ENCODE measurements around the gene ADAMTS9. TPM values are rescaled to one million over a fixed set of nuclear protein-coding genes. Genes with fewer than 3 reads are reported as not detected.

The ADAMTS9 gene
- total and polyA plus RNA-seq, 12 donors, result 9.7 to 102 (median 18.6) TPM

DNA sequence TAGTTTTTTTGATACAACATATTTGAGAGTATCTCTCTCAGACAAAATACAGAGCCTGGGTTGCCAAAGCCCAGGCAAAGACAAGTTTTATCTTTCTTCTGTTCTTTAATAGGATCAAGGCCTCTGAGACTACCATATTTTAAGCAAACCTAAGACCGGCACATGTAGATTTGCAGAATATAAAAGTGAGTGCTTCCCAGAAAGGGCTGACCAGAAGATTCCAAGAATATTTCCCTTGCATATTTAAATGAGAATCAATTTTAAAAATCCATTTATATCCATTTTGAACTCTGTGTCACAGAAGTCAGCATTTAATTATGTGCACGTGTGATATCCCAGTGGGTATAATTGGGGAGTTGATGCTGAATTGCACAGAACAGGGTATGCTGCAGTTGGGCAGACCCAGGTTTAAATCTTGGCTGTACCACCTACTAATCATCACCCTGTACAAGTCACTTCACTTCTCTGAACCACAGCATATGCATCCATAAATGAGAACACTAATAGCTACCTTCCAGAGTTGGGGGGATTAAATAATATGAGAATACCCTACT is 191.9 kb downstream of the ADAMTS9 start:
- TF ChIP-seq, protein P1, sequence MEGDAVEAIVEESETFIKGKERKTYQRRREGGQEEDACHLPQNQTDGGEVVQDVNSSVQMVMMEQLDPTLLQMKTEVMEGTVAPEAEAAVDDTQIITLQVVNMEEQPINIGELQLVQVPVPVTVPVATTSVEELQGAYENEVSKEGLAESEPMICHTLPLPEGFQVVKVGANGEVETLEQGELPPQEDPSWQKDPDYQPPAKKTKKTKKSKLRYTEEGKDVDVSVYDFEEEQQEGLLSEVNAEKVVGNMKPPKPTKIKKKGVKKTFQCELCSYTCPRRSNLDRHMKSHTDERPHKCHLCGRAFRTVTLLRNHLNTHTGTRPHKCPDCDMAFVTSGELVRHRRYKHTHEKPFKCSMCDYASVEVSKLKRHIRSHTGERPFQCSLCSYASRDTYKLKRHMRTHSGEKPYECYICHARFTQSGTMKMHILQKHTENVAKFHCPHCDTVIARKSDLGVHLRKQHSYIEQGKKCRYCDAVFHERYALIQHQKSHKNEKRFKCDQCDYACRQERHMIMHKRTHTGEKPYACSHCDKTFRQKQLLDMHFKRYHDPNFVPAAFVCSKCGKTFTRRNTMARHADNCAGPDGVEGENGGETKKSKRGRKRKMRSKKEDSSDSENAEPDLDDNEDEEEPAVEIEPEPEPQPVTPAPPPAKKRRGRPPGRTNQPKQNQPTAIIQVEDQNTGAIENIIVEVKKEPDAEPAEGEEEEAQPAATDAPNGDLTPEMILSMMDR (IDR thresholded peaks at IDR 0.05), result no peak
- H3K27ac ChIP-seq, result no peak overlapping the region
- H3K4me3 ChIP-seq, result no peak overlapping the region
- no peak for ATAC-seq
- no peaks in the 10 kb centered on the region for H3K36me3 ChIP-seq
- no peaks in the 10 kb centered on the region for H3K4me1 ChIP-seq
- intact Hi-C loops (cut with DNase I), result no loop called here
- H3K9me3 ChIP-seq, result no peaks in the 10 kb centered on the region
- 95 to 98% methylated on average over 2 of the region's 2 CpGs for WGBS, 2 donors
- H3K27me3 ChIP-seq, result peaks cover 0 to 40% (median 9%) of the 10 kb centered on the region in 7 donors
- no peak for DNase-seq

DNA sequence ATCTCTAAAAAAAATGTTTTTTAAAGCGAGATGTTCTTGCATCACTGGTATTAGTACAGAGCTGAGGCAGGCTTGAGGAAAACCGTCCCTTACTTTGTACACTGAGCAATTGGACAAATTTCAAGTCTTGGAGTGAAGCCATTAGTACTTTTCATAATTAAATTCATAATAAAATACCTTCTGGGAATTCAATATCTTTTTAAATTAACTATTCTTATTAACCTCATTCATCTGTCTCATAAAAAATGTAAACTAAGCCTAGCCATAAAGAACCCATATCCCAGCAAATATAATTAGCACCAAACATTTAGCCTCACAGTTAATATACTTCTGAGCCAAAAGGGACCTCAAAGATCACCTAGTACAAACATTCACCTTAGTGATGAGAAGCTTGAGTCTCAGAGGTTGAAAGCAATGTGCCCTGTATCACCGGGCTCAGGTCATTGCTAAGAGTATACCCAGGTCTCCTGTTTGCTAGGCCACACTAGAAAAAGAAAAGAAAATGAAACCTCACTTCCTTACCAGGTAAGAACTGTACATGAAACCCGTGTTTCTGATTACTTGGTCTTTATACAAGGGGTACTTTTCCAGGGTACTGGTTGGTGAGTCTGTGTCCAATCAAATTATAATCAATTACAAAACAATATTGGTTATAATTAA is 192.5 kb downstream of the ADAMTS9 start:
- peaks cover 0 to 45% (median 12%) of the 10 kb centered on the region in 7 donors for H3K27me3 ChIP-seq
- H3K36me3 ChIP-seq, result no peaks in the 10 kb centered on the region
- intact Hi-C loops (cut with DNase I), result no loop called here
- no peaks in the 10 kb centered on the region for H3K4me1 ChIP-seq
- WGBS, 2 donors, result 75 to 78% methylated on average over 4 of the region's 4 CpGs
- ATAC-seq (no peak), DNase-seq (no peak)
- H3K9me3 ChIP-seq, result no peaks in the 10 kb centered on the region
- TF ChIP-seq, protein P1 (IDR thresholded peaks at IDR 0.05), result no peak
- no peak overlapping the region for H3K4me3 ChIP-seq
- no peak overlapping the region for H3K27ac ChIP-seq

DNA sequence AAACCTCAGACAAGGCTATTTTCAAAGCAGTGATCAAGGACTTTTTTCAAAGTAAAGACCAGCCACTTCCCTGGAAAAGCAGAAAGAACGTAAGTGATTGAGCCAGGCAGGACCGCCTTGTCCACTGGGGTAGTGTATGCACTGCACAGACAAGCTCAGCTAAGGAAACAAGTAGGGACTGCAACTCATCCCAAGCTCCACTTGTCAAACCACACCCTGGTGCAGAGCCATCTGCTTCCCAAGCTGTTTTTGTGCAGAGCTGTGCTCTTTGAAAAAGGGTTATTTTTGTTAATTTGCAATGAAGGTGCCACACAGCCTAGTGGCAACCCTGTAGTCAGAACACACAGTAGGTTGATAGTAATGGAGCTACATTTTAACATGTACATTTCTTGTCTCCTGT is 193.3 kb downstream of the ADAMTS9 start:
- 95 to 98% methylated on average over 2 of the region's 2 CpGs for WGBS, 2 donors
- Histone ChIP-seq H3K9me3 (no peaks in the 10 kb centered on the region), H3K4me3 (no peak overlapping the region), H3K4me1 (peaks cover 0 to under 1% (median 0%) of the 10 kb centered on the region in 9 donors), H3K27ac (no peak overlapping the region), H3K27me3 (peaks cover 0 to 52% (median 19%) of the 10 kb centered on the region in 7 donors), H3K36me3 (no peaks in the 10 kb centered on the region)
- intact Hi-C loops (cut with DNase I), result no loop called here
- ATAC-seq (no peak), DNase-seq (no peak)
- TF ChIP-seq, protein P1 (IDR thresholded peaks at IDR 0.05), result no peak

DNA sequence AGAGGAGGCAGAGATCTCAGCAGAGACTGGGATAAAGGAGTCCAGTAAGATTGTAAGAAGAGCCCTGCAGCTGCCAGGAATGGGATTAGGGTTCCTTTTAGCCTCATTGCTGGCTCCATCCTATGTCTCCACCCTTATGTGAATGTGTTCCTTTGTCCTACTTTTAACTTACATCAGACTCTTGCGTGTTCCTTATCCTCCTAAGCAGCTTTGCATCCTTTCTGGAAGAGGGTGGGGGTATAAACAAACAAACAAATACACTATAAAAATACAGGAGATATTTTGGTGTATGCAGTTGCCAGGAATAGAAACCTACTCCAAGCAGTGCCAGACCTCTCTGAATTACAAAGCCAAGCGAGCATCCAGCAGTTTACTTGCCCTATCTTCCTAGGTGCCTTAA is 194.7 kb downstream of the ADAMTS9 start:
- no peak overlapping the region for H3K27ac ChIP-seq
- ATAC-seq (no peak), DNase-seq (no peak)
- peaks cover 0 to 65% (median 20%) of the 10 kb centered on the region in 7 donors for H3K27me3 ChIP-seq
- WGBS, 2 donors, result 69 to 80% methylated on average over 2 of the region's 2 CpGs
- no peaks in the 10 kb centered on the region for H3K36me3 ChIP-seq
- no peak overlapping the region for H3K4me3 ChIP-seq
- H3K9me3 ChIP-seq, result no peaks in the 10 kb centered on the region
- peaks cover 0 to 9% (median 0%) of the 10 kb centered on the region in 9 donors for H3K4me1 ChIP-seq
- TF ChIP-seq, protein P1 (IDR thresholded peaks at IDR 0.05), result no peak
- intact Hi-C loops (cut with DNase I), result no loop called here
